Smooth muscle cell (in vitro differentiated cells): ENCODE data around the gene ARID4A. TPM values are rescaled to one million over a fixed set of nuclear protein-coding genes. Genes with fewer than 3 reads are reported as not detected.

Experiments used
- DNase-seq: peaks from one replicate; lab custom pipeline; 2025; ENCODE audit not compliant: unreplicated experiment; lab: John Stamatoyannopoulos, UW
- H2AFZ ChIP-seq: fragments of 200-600 bp; sonication (generic); 2 replicates; pipeline ENCODE4 v1.6.0; 2016; ENCODE audit warnings: antibody characterized with exemption, low read depth, mild to moderate bottlenecking
- H3F3A ChIP-seq: fragments of 200-600 bp; sonication (generic); 2 replicates; pipeline ENCODE4 v1.6.0; 2017; ENCODE audit warnings: antibody characterized with exemption, low read depth
- H3K27ac ChIP-seq: fragments of 200-600 bp; sonication (generic); 2 replicates; pipeline ENCODE4 v1.5.1; 2016; ENCODE audit warnings: low read depth, mild to moderate bottlenecking
- H3K27me3 ChIP-seq: fragments of 200-600 bp; sonication (generic); 2 replicates; pipeline ENCODE4 v1.6.1; 2016; ENCODE audit warnings: low read depth, mild to moderate bottlenecking
- H3K36me3 ChIP-seq: fragments of 200-600 bp; sonication (generic); 2 replicates; pipeline ENCODE4 v1.5.1; 2016; ENCODE audit warnings: low read depth
- H3K4me1 ChIP-seq: fragments of 200-600 bp; sonication (generic); 2 replicates; pipeline ENCODE4 v1.5.1; 2016; ENCODE audit warnings: low read depth
- H3K4me2 ChIP-seq: fragments of 200-600 bp; sonication (generic); 2 replicates; pipeline ENCODE4 v1.6.0; 2016; ENCODE audit warnings: mild to moderate bottlenecking
- H3K4me3 ChIP-seq: fragments of 200-600 bp; sonication (generic); 2 replicates; pipeline ENCODE4 v1.5.1; 2016; ENCODE audit warnings: mild to moderate bottlenecking
- H3K79me2 ChIP-seq: fragments of 200-600 bp; sonication (generic); 2 replicates; pipeline ENCODE4 v1.6.0; 2016; ENCODE audit warnings: low read depth, mild to moderate bottlenecking
- H3K9ac ChIP-seq: fragments of 200-600 bp; sonication (generic); 2 replicates; pipeline ENCODE4 v1.6.0; 2016; ENCODE audit warnings: low read depth
- H3K9me3 ChIP-seq: fragments of 200-600 bp; sonication (generic); replicated peaks from 2 replicates; pipeline ENCODE4 v1.5.1; 2016; ENCODE audit warnings: low read depth
- H4K20me1 ChIP-seq: fragments of 200-600 bp; sonication (generic); 2 replicates; pipeline ENCODE4 v1.6.0; 2016; ENCODE audit warnings: low read depth
- CTCF ChIP-seq: fragments of 200-600 bp; sonication (generic); IDR thresholded peaks from 2 replicates; pipeline ENCODE4 v1.5.1; 2017; ENCODE audit warnings: borderline replicate concordance, mild to moderate bottlenecking, antibody characterized with exemption; ENCODE audit not compliant: insufficient read depth, poor library complexity, severe bottlenecking
- WGBS: methylation state at CpG from one replicate; pipeline ENCODE4 v1.1.7; 2016; ENCODE audit warnings: low lambda C conversion rate; 5-methylcytosine and 5-hydroxymethylcytosine counted together
- polyA plus RNA-seq: library from polyadenylated mRNA; unstranded; fragments of >200 nt; fragmentation: Nextera tagmentation; extraction: Ambion mirVana; gene quantifications from 2 replicates; pipeline ENCODE4 v1.2.1, GENCODE V29; 2016
- total RNA-seq: library from RNA; depleted of rRNA; stranded (reverse); fragments of >200 nt; gene quantifications from 2 replicates; pipeline ENCODE4 v1.2.3, GENCODE V29; 2014

ARID4A gene
- total and polyA plus RNA-seq, 2 experiments from 2014 or later, result 14.1 to 18.4 TPM

DNA sequence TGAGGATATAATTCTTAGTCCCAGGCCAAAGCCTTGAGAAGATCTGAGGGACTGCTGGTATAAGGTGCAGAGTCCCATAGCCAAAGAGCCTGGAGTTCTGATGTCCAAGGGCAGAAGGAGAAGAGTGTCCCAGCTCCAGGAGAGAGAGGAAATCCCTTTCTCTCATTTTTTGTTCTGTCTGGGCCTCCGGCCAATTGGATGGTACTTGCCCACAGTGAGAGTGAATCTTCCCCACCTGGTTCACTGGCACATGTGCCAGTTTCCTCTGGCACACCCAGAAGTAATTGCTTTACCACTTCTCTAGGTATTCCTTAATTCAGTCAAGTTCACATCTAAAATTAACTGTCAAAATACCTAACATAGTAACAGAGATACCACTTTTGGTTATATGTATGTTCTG lies 15.3 kb downstream of the ARID4A start:
- no peak for DNase-seq
- Histone ChIP-seq H3K4me3 (no peak overlapping the region), H3K4me1 (no peaks in the 10 kb centered on the region), H3F3A (no peaks in the 10 kb centered on the region), H3K9ac (no peak overlapping the region), H2AFZ (no peak overlapping the region), H3K9me3 (no peaks in the 10 kb centered on the region), H3K4me2 (no peak overlapping the region), H4K20me1 (peaks cover 5% of the 10 kb centered on the region), H3K36me3 (peaks cover 6% of the 10 kb centered on the region), H3K27me3 (no peaks in the 10 kb centered on the region), H3K27ac (no peak overlapping the region), H3K79me2 (peaks cover 12% of the 10 kb centered on the region)
- no peak for TF ChIP-seq CTCF
- WGBS, result 94% methylated on average over 1 of the region's 1 CpG

DNA sequence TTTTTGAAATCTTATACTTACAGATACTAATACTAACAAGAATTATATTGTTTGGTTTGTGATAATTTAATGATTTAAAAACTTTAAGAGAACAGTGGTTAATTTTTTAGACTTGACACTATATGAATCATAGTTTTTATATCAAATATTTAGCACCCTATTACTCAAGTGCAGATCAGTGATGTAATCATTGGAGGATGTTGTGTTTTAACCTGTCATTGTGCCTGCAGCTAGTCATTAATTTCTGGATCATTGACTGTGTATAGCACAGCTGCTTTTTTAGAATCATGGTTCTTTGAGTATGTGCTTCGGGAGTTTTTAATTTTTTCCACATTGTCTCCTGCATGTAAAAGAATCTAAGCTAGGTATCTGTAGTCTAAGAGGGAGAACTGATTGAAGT lies 17.3 kb downstream of the ARID4A start:
- Histone ChIP-seq H3K9me3 (no peaks in the 10 kb centered on the region), H3K79me2 (peaks cover 12% of the 10 kb centered on the region), H3K4me1 (no peaks in the 10 kb centered on the region), H2AFZ (no peak overlapping the region), H3K36me3 (peaks cover under 1% of the 10 kb centered on the region), H3K9ac (no peak overlapping the region), H3F3A (no peaks in the 10 kb centered on the region), H3K27me3 (no peaks in the 10 kb centered on the region), H3K27ac (no peak overlapping the region), H4K20me1 (no peaks in the 10 kb centered on the region), H3K4me3 (no peak overlapping the region), H3K4me2 (no peak overlapping the region)
- WGBS, result 97% methylated on average over 1 of the region's 1 CpG
- no peak for DNase-seq
- no peak for TF ChIP-seq CTCF

DNA sequence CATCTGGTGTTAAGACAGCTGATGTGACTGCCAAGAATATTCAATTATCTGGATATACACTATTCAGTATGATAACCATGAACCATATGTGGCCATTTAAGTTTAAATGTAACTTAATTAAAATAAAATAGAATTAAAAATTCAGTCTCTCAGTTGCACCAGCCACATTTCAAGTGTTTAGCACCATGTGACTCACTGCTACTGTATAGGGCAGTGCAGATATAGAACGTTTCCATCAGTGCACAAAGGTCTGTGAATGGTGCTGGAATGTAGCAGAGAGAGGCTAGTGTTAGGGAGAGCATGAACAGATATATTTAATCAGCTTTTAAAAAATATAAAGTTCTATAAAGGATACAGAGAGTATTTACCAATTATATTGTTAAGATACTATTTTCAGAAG lies 28.7 kb downstream of the ARID4A start:
- no peaks in the 10 kb centered on the region for H4K20me1 ChIP-seq
- peaks cover 11% of the 10 kb centered on the region for H3K4me1 ChIP-seq
- no peak overlapping the region for H3K27ac ChIP-seq
- H3K36me3 ChIP-seq, result peaks cover 50% of the 10 kb centered on the region
- no peak overlapping the region for H3K4me3 ChIP-seq
- no peak overlapping the region for H3K4me2 ChIP-seq
- H3K79me2 ChIP-seq, result peaks cover 3% of the 10 kb centered on the region
- no peaks in the 10 kb centered on the region for H3K9me3 ChIP-seq
- no peak overlapping the region for H3K9ac ChIP-seq
- no peak overlapping the region for H2AFZ ChIP-seq
- no peak for DNase-seq
- WGBS, result 91% methylated on average over 1 of the region's 1 CpG
- peaks cover 10% of the 10 kb centered on the region for H3F3A ChIP-seq
- no peak for TF ChIP-seq CTCF
- H3K27me3 ChIP-seq, result no peaks in the 10 kb centered on the region

DNA sequence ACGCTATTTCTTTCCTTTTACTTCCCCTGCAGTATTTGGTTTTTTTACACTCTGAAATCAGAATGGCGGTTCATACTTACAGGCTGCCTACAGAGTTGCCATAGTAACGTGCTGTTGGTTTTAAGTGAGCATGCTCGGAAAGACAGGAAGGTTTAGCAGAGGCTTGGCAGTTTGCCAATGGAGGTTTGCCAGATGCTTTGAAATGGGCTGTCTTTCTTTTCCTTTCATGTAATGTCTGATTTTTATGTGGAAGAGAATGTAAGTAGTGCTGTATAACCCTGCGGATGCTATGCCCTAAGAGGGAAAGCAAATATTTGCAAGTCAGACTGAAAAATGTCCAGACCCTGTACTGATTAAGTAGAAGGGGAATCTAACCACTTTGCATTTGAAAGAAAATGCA lies 32.8 kb downstream of the ARID4A start:
- Histone ChIP-seq H3K27me3 (no peaks in the 10 kb centered on the region), H2AFZ (no peak overlapping the region), H3K9ac (peak overlapping the region; percentile 59), H3K4me1 (peaks cover 11% of the 10 kb centered on the region), H3K4me2 (peak overlapping the region; percentile 64), H3K79me2 (peaks cover 3% of the 10 kb centered on the region), H3K27ac (peak overlapping the region; percentile 89), H4K20me1 (peaks cover 4% of the 10 kb centered on the region), H3K36me3 (peaks cover 17% of the 10 kb centered on the region), H3K9me3 (no peaks in the 10 kb centered on the region), H3K4me3 (peak overlapping the region; percentile 5), H3F3A (peaks cover 10% of the 10 kb centered on the region)
- peak; percentile 23 for DNase-seq
- 37% methylated on average over 5 of the region's 5 CpGs for WGBS
- no peak for TF ChIP-seq CTCF
